Esophagus squamous epithelium (tissue), 4 donors: ENCODE results near the gene AKNA.

ENCODE experiments used
- POLR2A ChIP-seq, 4 donors: fragments of 450-650 bp; IDR thresholded peaks; one replicate each; pipeline ENCODE4 v1.6.1; 2017; ENCODE audit warnings: antibody characterized with exemption in 4 of 4, mild to moderate bottlenecking in 4 of 4, moderate library complexity in 3 of 4
- TF ChIP-seq, protein P1 (sequence below), 6 experiments: fragments of 450-650 bp in 4 of 6; fragments of 200-600 bp in 2 of 6; sonication (generic) in 2 of 6; IDR thresholded peaks; one replicate each; pipeline ENCODE4 v1.5.1; 2016 to 2019; ENCODE audit warnings: antibody characterized with exemption in 6 of 6, mild to moderate bottlenecking in 4 of 6, moderate library complexity in 4 of 6

DNA sequence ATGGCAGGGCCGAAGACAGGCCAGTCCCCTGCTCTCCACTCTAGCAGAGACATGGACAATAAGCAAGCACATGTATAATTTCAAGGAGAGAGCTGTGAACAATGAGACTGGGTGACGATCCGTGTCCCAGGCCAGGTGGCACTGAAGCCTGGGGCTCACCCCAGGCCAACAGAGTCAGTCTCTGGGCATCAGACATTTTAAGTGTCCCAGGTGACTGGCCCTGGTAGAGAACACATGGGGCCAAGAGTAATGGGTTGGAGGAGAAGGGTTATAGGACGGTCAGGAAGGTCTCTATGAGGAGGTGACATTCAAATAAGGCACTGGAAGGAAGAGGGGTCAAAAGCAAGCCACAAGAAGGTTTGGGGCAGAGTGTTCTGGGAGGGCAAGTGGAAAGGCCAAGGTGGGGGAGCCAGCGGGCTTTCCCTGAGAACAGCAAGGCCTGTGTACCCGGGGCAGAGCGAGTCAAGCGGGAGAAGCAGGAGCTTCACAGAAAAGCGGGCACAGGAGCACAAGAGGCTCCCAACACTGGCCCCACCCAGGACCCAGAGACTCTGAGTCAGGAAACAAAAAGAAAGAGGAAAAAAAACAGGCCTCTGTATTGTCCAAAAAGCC, 1.1 kb upstream of the AKNA start:
- TF ChIP-seq, protein P1, sequence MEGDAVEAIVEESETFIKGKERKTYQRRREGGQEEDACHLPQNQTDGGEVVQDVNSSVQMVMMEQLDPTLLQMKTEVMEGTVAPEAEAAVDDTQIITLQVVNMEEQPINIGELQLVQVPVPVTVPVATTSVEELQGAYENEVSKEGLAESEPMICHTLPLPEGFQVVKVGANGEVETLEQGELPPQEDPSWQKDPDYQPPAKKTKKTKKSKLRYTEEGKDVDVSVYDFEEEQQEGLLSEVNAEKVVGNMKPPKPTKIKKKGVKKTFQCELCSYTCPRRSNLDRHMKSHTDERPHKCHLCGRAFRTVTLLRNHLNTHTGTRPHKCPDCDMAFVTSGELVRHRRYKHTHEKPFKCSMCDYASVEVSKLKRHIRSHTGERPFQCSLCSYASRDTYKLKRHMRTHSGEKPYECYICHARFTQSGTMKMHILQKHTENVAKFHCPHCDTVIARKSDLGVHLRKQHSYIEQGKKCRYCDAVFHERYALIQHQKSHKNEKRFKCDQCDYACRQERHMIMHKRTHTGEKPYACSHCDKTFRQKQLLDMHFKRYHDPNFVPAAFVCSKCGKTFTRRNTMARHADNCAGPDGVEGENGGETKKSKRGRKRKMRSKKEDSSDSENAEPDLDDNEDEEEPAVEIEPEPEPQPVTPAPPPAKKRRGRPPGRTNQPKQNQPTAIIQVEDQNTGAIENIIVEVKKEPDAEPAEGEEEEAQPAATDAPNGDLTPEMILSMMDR (IDR thresholded peaks at IDR 0.05) = no peak
- no peak for TF ChIP-seq POLR2A (IDR thresholded peaks at IDR 0.05)
